ENCODE measurements around the gene PFDN4. TPM values are rescaled to one million over a fixed set of nuclear protein-coding genes. Genes with fewer than 3 reads are reported as not detected.

PFDN4 gene
- total RNA-seq, 1 donor = 59.9 TPM

- H3K9me3 ChIP-seq (ENCODE audit: low read depth, low read length) = no peaks in the 10 kb centered on the region
- H3K27me3 ChIP-seq (ENCODE audit: insufficient read depth, low read length) = peaks cover 7% of the 10 kb centered on the region
Observed at GRCh38 chr20:54188132-54188849, 19.6 kb upstream of the PFDN4 start.

DNA sequence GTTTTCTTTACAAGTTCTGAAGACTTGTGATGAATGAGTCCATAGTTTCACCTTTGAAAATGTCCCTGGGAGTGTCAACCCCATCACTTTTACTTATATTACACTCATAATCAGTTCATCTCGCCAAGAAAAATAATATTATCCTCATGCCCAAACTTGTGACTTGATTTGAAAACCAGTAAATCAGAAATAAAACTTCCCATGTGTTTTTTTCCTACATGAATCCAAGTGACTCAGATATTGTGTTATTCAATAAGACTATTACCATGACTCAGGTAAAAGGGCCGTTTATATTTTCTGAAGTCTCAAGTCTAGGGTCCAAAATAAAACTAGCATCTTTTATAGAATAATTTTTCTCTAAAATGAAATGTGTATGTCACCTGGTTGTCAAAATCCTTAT lies 18.3 kb upstream of the PFDN4 start:
- H3K4me3 ChIP-seq (ENCODE audit: low read length) = no peak overlapping the region
- H3K9me3 ChIP-seq (ENCODE audit: low read depth, low read length) = no peaks in the 10 kb centered on the region
- H3K27me3 ChIP-seq (ENCODE audit: insufficient read depth, low read length) = no peaks in the 10 kb centered on the region
- H3K4me1 ChIP-seq (ENCODE audit: insufficient read depth, low read length) = no peaks in the 10 kb centered on the region

More at GRCh38 chr20:54188132-54188849, 19.6 kb upstream of the PFDN4 start:
- H3K4me3 ChIP-seq (ENCODE audit: low read length) = no peak overlapping the region
- no peaks in the 10 kb centered on the region for H3K4me1 ChIP-seq (ENCODE audit: insufficient read depth, low read length)

DNA sequence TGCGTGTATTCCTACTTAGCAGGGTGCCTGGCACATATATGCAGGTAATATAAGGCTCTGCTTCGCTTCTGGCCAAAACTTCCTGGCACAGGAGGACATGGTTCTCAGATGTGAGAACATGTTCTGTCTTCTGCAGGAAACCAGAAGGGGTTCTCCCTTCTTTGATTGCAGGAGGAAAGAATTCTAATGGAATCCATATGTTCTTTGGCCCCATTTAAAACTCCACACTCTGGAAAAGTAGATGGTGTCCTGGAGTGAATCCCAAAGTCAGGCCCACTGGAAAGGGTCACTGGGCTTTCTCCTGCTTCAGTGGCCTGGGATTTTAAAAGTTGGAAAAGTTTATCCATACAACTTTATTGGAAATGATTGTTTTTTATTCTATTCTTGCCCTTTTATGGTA lies 17.7 kb upstream of the PFDN4 start:
- Histone ChIP-seq H3K4me1 (ENCODE audit: insufficient read depth, low read length) (no peaks in the 10 kb centered on the region), H3K27me3 (ENCODE audit: insufficient read depth, low read length) (no peaks in the 10 kb centered on the region), H3K9me3 (ENCODE audit: low read depth, low read length) (no peaks in the 10 kb centered on the region), H3K4me3 (ENCODE audit: low read length) (no peak overlapping the region)

GRCh38 chr20:54193817-54194216 lies 14.1 kb upstream of the PFDN4 start:
- Histone ChIP-seq H3K4me3 (ENCODE audit: low read length) (no peak overlapping the region), H3K9me3 (ENCODE audit: low read depth, low read length) (no peaks in the 10 kb centered on the region), H3K27me3 (ENCODE audit: insufficient read depth, low read length) (no peaks in the 10 kb centered on the region), H3K4me1 (ENCODE audit: insufficient read depth, low read length) (no peaks in the 10 kb centered on the region)

- Histone ChIP-seq H3K4me3 (ENCODE audit: low read length) (no peak overlapping the region), H3K9me3 (ENCODE audit: low read depth, low read length) (no peaks in the 10 kb centered on the region), H3K4me1 (ENCODE audit: insufficient read depth, low read length) (no peaks in the 10 kb centered on the region), H3K27me3 (ENCODE audit: insufficient read depth, low read length) (no peaks in the 10 kb centered on the region)
Observed at GRCh38 chr20:54194724-54195438, 13.0 kb upstream of the PFDN4 start.

GRCh38 chr20:54195483-54196472 lies 12.1 kb upstream of the PFDN4 start:
- no peaks in the 10 kb centered on the region for H3K27me3 ChIP-seq (ENCODE audit: insufficient read depth, low read length)
- no peaks in the 10 kb centered on the region for H3K4me1 ChIP-seq (ENCODE audit: insufficient read depth, low read length)
- no peaks in the 10 kb centered on the region for H3K9me3 ChIP-seq (ENCODE audit: low read depth, low read length)
- no peak overlapping the region for H3K4me3 ChIP-seq (ENCODE audit: low read length)

DNA sequence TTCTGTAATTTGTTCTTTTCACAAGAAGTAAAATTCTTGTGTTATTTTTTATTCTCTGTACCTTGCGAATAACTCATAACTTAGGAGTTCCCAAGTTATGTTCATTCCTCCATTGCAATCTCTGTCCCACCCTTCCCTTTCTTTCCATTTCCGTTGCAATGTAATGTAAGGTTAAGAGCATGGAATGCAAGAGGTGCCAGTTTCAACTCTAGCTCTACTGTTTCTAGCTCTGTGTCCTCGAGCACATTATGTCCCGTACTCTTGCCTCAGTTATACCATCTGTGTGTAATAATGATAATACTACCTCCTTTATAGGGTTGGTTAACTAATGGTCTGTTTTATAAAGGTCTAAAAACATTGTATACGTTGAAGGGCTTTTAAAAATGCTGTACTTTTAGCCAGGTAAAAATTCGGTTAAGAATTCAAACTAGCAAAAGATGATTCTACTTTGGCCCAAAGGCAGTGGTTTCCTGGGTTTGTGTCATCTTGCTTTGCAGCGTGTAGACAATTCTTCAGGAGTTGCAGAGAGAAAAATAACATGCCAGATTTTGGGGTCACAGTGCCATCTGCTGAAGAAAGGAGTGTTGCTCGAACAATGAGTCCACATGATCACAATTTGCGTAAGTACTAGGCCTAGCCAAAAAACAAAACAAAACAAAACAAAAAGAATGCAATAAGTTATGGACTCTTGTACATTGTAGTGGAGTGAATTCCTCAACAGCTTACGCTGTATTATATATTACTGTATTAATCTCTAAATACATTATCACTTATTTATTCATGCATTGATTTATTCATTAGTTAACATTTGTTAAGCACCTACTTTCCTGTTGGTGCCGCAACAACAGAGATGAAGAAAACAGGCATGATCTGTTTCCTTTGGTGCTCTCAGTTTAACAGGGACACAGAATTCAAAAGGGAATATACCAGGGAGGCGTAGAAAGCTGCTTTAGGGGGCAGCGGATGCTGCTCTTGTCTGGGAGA lies 10.0 kb upstream of the PFDN4 start:
- H3K4me3 ChIP-seq (ENCODE audit: low read length) = no peak overlapping the region
- H3K27me3 ChIP-seq (ENCODE audit: insufficient read depth, low read length) = no peaks in the 10 kb centered on the region
- no peaks in the 10 kb centered on the region for H3K4me1 ChIP-seq (ENCODE audit: insufficient read depth, low read length)
- H3K9me3 ChIP-seq (ENCODE audit: low read depth, low read length) = no peaks in the 10 kb centered on the region

DNA sequence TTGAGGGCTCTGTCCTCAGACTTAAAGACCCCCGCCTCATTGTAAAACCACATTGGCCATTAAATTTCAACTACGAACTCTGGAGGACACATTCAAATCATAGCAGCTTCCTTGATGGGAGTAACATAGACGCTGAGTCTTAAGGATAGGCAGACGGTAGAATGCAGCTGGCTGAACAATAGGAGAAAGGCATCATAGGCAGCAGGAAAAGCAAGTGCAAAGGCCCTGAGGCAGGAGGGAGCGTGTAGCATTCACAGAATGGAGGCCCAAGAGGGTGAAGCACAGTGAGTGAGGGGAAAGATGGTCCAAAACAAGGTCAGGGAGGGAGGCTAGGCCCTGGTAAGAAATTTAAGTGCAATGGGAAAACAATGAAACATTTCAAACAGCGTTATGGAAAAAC lies 8.6 kb upstream of the PFDN4 start:
- Histone ChIP-seq H3K4me1 (ENCODE audit: insufficient read depth, low read length) (peaks cover 5% of the 10 kb centered on the region), H3K27me3 (ENCODE audit: insufficient read depth, low read length) (no peaks in the 10 kb centered on the region), H3K9me3 (ENCODE audit: low read depth, low read length) (no peaks in the 10 kb centered on the region), H3K4me3 (ENCODE audit: low read length) (no peak overlapping the region)

DNA sequence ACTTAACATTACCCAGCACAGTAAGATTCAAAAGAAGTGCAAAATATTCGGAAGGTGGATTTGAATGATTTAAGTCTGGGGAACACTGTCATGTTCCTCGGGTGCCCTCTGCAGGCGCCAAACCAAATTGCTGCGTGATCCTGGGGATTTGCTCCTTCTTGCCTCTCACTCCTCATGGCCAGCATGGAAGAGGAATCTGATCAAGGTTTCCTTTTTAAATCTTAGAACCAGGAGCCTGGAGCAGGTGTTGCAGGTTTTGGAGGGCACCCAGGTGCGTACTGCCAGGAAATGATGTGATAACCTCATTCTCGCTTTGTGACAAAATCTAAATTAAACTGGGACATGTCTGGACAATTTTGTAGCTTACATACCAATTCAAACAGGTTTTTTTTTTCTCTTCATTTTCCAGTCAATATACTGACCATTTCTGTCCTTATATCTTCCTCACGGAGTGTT lies 8.1 kb upstream of the PFDN4 start:
- no peaks in the 10 kb centered on the region for H3K27me3 ChIP-seq (ENCODE audit: insufficient read depth, low read length)
- H3K4me1 ChIP-seq (ENCODE audit: insufficient read depth, low read length) = peaks cover 5% of the 10 kb centered on the region
- H3K4me3 ChIP-seq (ENCODE audit: low read length) = no peak overlapping the region
- H3K9me3 ChIP-seq (ENCODE audit: low read depth, low read length) = no peaks in the 10 kb centered on the region

DNA sequence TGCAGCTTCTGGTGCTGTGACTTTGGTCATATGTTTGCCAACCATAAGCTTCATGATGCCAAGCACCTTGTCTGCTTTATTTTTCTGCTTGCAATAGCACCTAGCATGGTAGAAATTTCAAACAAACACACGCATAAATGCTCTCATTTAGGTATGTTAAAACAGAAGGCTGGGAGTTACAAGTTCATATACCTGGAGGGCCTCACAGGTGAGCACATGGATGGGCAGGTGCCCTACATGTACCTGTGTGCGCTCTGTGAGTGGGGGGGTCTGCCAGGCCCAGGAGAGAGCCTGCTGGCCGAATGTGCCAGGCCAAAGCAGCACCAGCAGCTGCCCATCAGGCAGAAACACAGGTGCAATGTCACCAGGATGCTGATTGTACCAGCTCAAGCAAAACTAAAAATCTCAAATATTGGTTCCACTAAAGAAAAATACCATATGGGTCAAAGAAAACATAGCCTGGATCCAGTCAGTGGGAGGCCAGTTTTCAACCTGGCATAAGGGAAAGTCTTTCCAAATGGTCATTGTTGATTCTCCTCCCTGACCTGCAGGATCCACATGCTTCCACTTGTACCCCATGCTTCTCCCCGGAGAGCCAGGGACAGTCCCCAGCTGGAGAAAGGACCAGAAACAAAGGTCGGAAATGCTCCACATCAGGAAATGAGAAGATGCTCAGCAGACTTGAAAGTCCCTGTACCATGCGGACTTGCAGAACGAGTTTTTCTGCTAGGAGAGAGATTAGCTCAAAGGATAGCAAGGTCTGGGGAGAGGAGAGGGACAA lies 7.2 kb upstream of the PFDN4 start:
- Histone ChIP-seq H3K4me1 (ENCODE audit: insufficient read depth, low read length) (peaks cover 5% of the 10 kb centered on the region), H3K9me3 (ENCODE audit: low read depth, low read length) (no peaks in the 10 kb centered on the region), H3K4me3 (ENCODE audit: low read length) (no peak overlapping the region), H3K27me3 (ENCODE audit: insufficient read depth, low read length) (no peaks in the 10 kb centered on the region)

- Histone ChIP-seq H3K4me1 (ENCODE audit: insufficient read depth, low read length) (peaks cover 5% of the 10 kb centered on the region), H3K27me3 (ENCODE audit: insufficient read depth, low read length) (no peaks in the 10 kb centered on the region), H3K4me3 (ENCODE audit: low read length) (no peak overlapping the region), H3K9me3 (ENCODE audit: low read depth, low read length) (no peaks in the 10 kb centered on the region)
Observed at GRCh38 chr20:54201268-54201846, 6.5 kb upstream of the PFDN4 start.

DNA sequence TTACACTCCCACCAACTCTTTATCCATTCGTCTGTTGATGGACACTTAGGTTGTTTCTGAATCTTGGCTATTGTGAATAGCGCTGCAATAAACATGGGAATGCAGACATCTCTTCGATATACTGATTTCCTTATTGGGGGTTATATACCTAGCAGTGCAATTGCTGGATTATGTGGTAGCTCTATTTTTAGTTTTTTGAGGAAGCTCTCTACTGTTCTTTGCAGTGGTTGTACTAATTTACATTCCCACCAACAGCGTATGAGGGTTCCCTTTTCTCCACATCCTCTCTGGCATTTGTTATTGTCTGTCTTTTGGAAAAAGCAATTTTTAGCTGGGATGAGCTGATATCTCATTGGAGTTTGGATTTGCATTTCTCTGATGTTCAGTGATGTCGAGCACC lies 4.6 kb upstream of the PFDN4 start:
- Histone ChIP-seq H3K4me1 (ENCODE audit: insufficient read depth, low read length) (peaks cover 9% of the 10 kb centered on the region), H3K4me3 (ENCODE audit: low read length) (no peak overlapping the region), H3K9me3 (ENCODE audit: low read depth, low read length) (no peaks in the 10 kb centered on the region), H3K27me3 (ENCODE audit: insufficient read depth, low read length) (no peaks in the 10 kb centered on the region)

GRCh38 chr20:54204063-54204462 lies 3.8 kb upstream of the PFDN4 start:
- H3K4me3 ChIP-seq (ENCODE audit: low read length) = no peak overlapping the region
- H3K9me3 ChIP-seq (ENCODE audit: low read depth, low read length) = no peaks in the 10 kb centered on the region
- peaks cover 16% of the 10 kb centered on the region for H3K4me1 ChIP-seq (ENCODE audit: insufficient read depth, low read length)
- H3K27me3 ChIP-seq (ENCODE audit: insufficient read depth, low read length) = no peaks in the 10 kb centered on the region

Measured in mononuclear cell (primary cell).